Small intestine (tissue), 7 donors: ENCODE data around the gene ARL15. TPM values are rescaled to one million over a fixed set of nuclear protein-coding genes. Genes with fewer than 3 reads are reported as not detected.
A peak's percentile ranks its signal among the peaks of the same experiment; 100 is the strongest.

Experiments used
- DNase-seq, 2 donors: peaks; one replicate each; pipeline versions ENCODE4 v3.0.0 to v3.0.0-alpha.2; 2013
- FAIRE-seq: peaks from 2 replicates; lab custom pipeline; 2012; peaks lifted over from hg19 to GRCh38; lab: Jason Lieb, UNC
- H3K27ac ChIP-seq, 3 donors: one replicate each; pipeline ENCODE4 v1.5.1; 2013; ENCODE audit warnings: low read length in 2 of 3, mild to moderate bottlenecking in 2 of 3, control low read depth in 1 of 3, inconsistent platforms in 1 of 3, low read depth in 1 of 3, moderate library complexity in 1 of 3
- H3K27me3 ChIP-seq, 3 donors: one replicate each; pipeline ENCODE4 v1.6.1; 2013; ENCODE audit warnings: low read length in 3 of 3, inconsistent platforms in 1 of 3; ENCODE audit not compliant: control insufficient read depth in 3 of 3, insufficient read depth in 3 of 3
- H3K36me3 ChIP-seq, 3 donors: one replicate each; pipeline ENCODE4 v1.6.1; 2013; ENCODE audit warnings: low read length in 3 of 3, inconsistent platforms in 1 of 3, low read depth in 1 of 3, mild to moderate bottlenecking in 1 of 3, moderate library complexity in 1 of 3; ENCODE audit not compliant: control insufficient read depth in 3 of 3, insufficient read depth in 2 of 3
- H3K4me1 ChIP-seq, 3 donors: one replicate each; pipeline ENCODE4 v1.6.1; 2013; ENCODE audit warnings: low read length in 2 of 3, inconsistent platforms in 1 of 3, low read depth in 1 of 3, mild to moderate bottlenecking in 1 of 3, moderate library complexity in 1 of 3; ENCODE audit not compliant: control insufficient read depth in 3 of 3, insufficient read depth in 2 of 3
- H3K4me3 ChIP-seq, 3 donors: one replicate each; pipeline ENCODE4 v1.5.1; 2013; ENCODE audit warnings: low read length in 3 of 3, control low read depth in 1 of 3, inconsistent platforms in 1 of 3, low read depth in 1 of 3, mild to moderate bottlenecking in 1 of 3, moderate library complexity in 1 of 3
- H3K9me3 ChIP-seq, 2 donors: one replicate each; pipeline ENCODE4 v1.6.1; 2013; ENCODE audit warnings: low read depth in 1 of 2, low read length in 1 of 2; ENCODE audit not compliant: control insufficient read depth in 2 of 2, insufficient read depth in 1 of 2
- WGBS, 3 donors: extraction: QIAGEN DNeasy Blood & Tissue Kit; methylation state at CpG; one replicate each; pipeline ENCODE4 v1.1.7; 2013; 5-methylcytosine and 5-hydroxymethylcytosine counted together
- polyA plus RNA-seq, 4 donors: library from polyadenylated mRNA; stranded (reverse) in 3 of 4; unstranded in 1 of 4; fragments of 200-250 nt in 3 of 4; fragments of 120-200 nt in 1 of 4; gene quantifications; one replicate each; pipeline versions ENCODE4 v1.2.1 to v1.2.3, GENCODE V29; 2013
- donor health status: healthy with polysubstance abuse.
- donor health status: control.
- donor health status: control.
- donor health status: Bipolar disorder and iron deficiency.
- donor health status: healthy.

Gene ARL15
- polyA plus RNA-seq, 4 donors: 16.5 to 61.9 (median 20.5) TPM

GRCh38 chr5:54278036-54278830, 32.1 kb downstream of the ARL15 start:
- Histone ChIP-seq H3K27ac (peak overlapping the region in 1 of 3 donors; percentile 39), H3K4me1 (peaks cover 0 to 24% (median 0%) of the 10 kb centered on the region in 3 donors), H3K4me3 (no peak overlapping the region), H3K27me3 (no peaks in the 10 kb centered on the region), H3K36me3 (peaks cover 0 to 3% (median 0%) of the 10 kb centered on the region in 3 donors), H3K9me3 (peaks cover 0 to 6% of the 10 kb centered on the region in 2 donors)
- DNase-seq: peak in 1 of 2 donors; percentile 32
- 63 to 88% (median 87%) methylated on average over 3 of the region's 3 CpGs for WGBS, 3 donors
- no peak for FAIRE-seq

- Histone ChIP-seq H3K9me3 (peaks cover 0 to 6% of the 10 kb centered on the region in 2 donors), H3K4me1 (peaks cover 0 to 17% (median 0%) of the 10 kb centered on the region in 3 donors), H3K36me3 (peaks cover 0 to 3% (median 0%) of the 10 kb centered on the region in 3 donors), H3K4me3 (no peak overlapping the region), H3K27me3 (no peaks in the 10 kb centered on the region), H3K27ac (no peak overlapping the region)
- FAIRE-seq (no peak), DNase-seq (no peak)
- WGBS, 3 donors: 95 to 100% (median 96%) methylated on average over 1 of the region's 1 CpG
These were observed 34.3 kb downstream of the ARL15 start for GRCh38 chr5:54276048-54276447.

DNA sequence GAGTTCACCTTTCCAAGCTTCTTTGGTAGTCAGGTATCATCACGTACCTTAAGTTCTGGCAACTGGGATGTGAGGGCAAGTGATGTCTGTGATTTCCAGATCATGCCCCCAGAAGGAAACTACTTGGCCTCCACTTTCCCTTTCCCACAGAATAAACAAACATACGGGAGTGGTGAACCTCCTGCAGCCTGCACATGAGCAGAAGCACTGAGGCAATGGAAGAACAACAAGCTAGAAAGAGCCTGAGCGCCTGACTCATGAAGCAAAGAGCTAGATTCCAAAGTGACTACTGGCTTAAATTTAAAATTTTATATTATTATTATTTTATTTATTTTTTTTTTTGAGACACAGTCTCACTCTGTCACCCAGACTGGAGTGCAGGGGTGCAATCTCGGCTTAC, 35.0 kb downstream of the ARL15 start:
- Histone ChIP-seq H3K36me3 (peaks cover 0 to 7% (median 0%) of the 10 kb centered on the region in 3 donors), H3K4me1 (peaks cover 0 to 17% (median 0%) of the 10 kb centered on the region in 3 donors), H3K4me3 (no peak overlapping the region), H3K27me3 (no peaks in the 10 kb centered on the region), H3K9me3 (peaks cover 0 to 6% of the 10 kb centered on the region in 2 donors), H3K27ac (no peak overlapping the region)
- 84 to 92% (median 90%) methylated on average over 4 of the region's 4 CpGs for WGBS, 3 donors
- DNase-seq (no peak), FAIRE-seq (no peak)

DNA sequence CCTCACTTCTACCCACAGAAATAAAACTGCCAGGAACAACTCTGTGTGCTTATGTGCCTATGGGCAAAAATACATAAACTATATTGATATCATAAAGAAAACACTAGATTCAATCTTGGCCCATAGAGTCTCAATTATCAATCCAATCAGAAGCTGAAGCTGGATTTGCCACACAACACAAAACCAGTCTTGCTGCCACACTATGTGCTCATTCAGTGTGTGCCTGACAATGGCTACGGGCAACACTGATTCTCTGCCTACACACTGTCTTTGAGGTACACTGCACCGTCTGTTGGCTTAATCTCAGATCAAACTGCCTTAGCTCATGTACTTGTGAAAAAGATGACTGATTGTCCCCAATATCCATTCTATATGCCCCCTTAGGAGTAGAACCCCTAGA, 35.4 kb downstream of the ARL15 start:
- no peak overlapping the region for H3K4me3 ChIP-seq
- no peaks in the 10 kb centered on the region for H3K27me3 ChIP-seq
- DNase-seq (no peak), FAIRE-seq (no peak)
- WGBS, 3 donors: 94 to 96% (median 95%) methylated on average over 2 of the region's 2 CpGs
- peaks cover 0 to 17% (median 0%) of the 10 kb centered on the region in 3 donors for H3K4me1 ChIP-seq
- peaks cover 0 to 7% (median 0%) of the 10 kb centered on the region in 3 donors for H3K36me3 ChIP-seq
- peaks cover 0 to 4% of the 10 kb centered on the region in 2 donors for H3K9me3 ChIP-seq
- H3K27ac ChIP-seq: no peak overlapping the region

DNA sequence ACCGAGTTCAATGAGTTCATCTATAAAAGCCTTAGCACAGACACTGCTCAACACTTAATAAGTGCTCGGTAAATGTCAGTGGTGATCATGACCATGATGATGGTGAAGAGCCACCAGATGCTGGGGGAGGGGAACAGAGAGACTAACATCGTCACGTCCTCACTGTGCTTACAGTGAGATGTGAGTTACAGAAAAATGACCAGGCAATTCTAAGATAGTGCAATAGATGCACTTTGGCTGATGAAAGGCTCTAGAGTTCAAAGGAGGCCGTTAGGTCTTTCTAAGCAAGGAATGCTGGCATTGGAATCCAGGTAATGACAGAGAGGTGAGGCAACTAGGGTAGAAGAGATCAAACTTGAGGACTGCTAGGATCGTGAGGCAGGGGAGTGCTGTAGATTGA, 36.7 kb downstream of the ARL15 start:
- H3K9me3 ChIP-seq: no peaks in the 10 kb centered on the region
- H3K4me3 ChIP-seq: no peak overlapping the region
- DNase-seq (peak in 1 of 2 donors; percentile 53), FAIRE-seq (no peak)
- peaks cover 0 to 11% (median 0%) of the 10 kb centered on the region in 3 donors for H3K4me1 ChIP-seq
- H3K27me3 ChIP-seq: no peaks in the 10 kb centered on the region
- peaks cover 0 to 3% (median 0%) of the 10 kb centered on the region in 3 donors for H3K36me3 ChIP-seq
- 68 to 85% (median 75%) methylated on average over 6 of the region's 6 CpGs for WGBS, 3 donors
- peak overlapping the region in 1 of 3 donors; percentile 1 for H3K27ac ChIP-seq

DNA sequence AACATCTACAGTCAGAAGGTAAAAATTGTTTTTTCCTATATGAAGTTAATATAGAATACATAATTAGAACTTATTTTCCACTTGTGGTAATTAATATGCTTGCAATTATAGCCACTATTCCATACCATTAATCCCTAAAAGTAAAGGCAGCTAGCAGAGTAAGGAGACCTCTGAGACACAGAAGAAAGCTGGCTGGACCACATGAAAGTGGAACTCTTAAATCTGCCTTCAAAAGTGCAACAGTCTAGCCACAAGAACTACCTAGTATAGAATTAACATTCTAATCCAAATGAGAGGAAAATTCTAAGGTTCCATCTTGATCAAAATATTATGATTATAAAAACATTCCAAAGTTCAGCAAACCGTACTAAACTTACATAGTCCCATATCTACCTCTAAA, 37.6 kb downstream of the ARL15 start:
- Histone ChIP-seq H3K27ac (no peak overlapping the region), H3K27me3 (no peaks in the 10 kb centered on the region), H3K4me3 (no peak overlapping the region), H3K36me3 (peaks cover 0 to 3% (median 0%) of the 10 kb centered on the region in 3 donors), H3K4me1 (peaks cover 0 to 7% (median 0%) of the 10 kb centered on the region in 3 donors), H3K9me3 (no peaks in the 10 kb centered on the region)
- FAIRE-seq (no peak), DNase-seq (no peak)
- WGBS, 3 donors: 7 to 73% (median 32%) methylated on average over 1 of the region's 1 CpG

- WGBS, 3 donors: 81 to 90% (median 85%) methylated on average over 6 of the region's 6 CpGs
- no peak for DNase-seq
- H3K27ac ChIP-seq: no peak overlapping the region
- no peaks in the 10 kb centered on the region for H3K9me3 ChIP-seq
- H3K4me1 ChIP-seq: peaks cover 0 to 7% (median 0%) of the 10 kb centered on the region in 3 donors
- H3K4me3 ChIP-seq: no peak overlapping the region
- no peak for FAIRE-seq
- no peaks in the 10 kb centered on the region for H3K27me3 ChIP-seq
- peaks cover 0 to 3% (median 0%) of the 10 kb centered on the region in 3 donors for H3K36me3 ChIP-seq
These were observed 40.0 kb downstream of the ARL15 start for GRCh38 chr5:54270326-54270725.

- Histone ChIP-seq H3K27me3 (no peaks in the 10 kb centered on the region), H3K36me3 (no peaks in the 10 kb centered on the region), H3K4me1 (no peaks in the 10 kb centered on the region), H3K4me3 (no peak overlapping the region), H3K27ac (no peak overlapping the region), H3K9me3 (no peaks in the 10 kb centered on the region)
- DNase-seq (no peak), FAIRE-seq (no peak)
These were observed 45.8 kb downstream of the ARL15 start for GRCh38 chr5:54264574-54264973.
